Measurements from ENCODE around the gene LOXL3.

The LOXL3 gene, protein sequence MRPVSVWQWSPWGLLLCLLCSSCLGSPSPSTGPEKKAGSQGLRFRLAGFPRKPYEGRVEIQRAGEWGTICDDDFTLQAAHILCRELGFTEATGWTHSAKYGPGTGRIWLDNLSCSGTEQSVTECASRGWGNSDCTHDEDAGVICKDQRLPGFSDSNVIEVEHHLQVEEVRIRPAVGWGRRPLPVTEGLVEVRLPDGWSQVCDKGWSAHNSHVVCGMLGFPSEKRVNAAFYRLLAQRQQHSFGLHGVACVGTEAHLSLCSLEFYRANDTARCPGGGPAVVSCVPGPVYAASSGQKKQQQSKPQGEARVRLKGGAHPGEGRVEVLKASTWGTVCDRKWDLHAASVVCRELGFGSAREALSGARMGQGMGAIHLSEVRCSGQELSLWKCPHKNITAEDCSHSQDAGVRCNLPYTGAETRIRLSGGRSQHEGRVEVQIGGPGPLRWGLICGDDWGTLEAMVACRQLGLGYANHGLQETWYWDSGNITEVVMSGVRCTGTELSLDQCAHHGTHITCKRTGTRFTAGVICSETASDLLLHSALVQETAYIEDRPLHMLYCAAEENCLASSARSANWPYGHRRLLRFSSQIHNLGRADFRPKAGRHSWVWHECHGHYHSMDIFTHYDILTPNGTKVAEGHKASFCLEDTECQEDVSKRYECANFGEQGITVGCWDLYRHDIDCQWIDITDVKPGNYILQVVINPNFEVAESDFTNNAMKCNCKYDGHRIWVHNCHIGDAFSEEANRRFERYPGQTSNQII

DNA sequence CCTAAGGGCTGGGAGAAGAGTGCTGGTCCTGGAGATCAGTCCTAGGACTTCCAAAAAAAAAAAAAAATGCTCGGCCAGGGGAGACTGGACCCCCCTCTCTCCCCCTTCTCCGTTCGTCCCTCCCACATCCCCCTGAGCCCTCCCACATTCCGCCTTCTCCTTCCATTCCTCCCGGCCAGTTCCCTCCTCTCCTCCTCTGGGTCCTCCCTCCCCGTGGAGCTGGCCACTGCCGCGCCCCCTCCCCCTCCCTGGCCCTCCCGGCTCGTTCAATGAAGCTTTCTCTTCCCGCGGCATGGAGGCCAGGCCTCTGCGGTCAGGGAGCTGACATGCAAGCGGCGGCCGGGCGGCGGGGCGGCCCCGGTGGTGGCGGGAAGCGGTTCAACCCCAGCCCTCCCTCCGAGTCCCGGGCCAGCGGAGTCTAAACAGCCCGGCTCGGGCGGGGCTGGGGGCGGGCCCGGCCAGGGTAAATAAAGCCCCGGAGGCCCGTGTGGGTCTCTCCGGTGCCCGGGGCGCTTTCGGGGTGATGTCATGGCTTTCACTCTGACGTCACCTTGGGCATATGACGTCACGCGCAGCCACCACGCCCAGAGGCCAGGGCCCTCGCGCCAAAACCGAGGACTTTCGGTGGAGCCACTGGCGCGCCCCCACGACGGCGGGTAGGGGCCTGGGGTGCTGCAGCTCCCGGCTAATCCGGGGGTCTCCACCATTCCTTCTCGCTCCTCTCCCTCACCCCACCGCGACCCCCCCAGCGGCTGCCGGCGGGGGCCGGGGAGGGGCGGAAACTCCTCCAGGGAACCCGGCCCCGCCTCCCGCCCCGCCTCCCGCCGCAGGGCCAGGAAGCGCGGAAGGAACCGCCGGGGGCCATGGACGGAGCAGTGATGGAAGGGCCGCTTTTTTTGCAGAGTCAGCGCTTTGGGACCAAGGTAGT, at the start of gene LOXL3, which contains the start of gene DOK1:
LOXL3 (minus strand) TSS at position 51 of the 928 bp plus-strand sequence. CDS start 1,308 bp downstream, outside the sequence.
DOK1 (plus strand) TSS at position 829 of the 928 bp plus-strand sequence; CDS start at position 864, 35 bp downstream.
- DNase-seq = peak; percentile 80 to 86

GRCh38 chr2:74602586-74603281, 49.0 kb upstream of the LOXL3 start:
- no peak for DNase-seq

DNA sequence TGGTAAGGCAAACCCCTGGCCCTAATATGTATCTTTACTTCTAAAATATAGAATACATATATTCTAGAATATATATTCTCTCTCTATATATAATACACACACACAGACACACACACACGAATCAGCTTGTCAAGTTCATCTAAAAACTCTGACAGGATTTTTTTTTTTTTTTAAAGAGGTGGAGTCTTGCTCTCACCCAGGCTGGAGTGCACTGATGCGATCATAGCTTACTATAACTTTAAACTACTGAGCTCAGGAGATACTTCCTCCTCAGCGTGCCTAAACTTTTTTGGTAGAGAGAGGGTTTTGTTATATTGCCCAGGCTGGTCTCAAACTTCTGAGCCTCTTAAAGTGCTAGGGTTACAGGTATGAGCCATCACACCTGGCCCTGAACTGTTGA, 45.9 kb upstream of the LOXL3 start:
- DNase-seq = no peak

DNA sequence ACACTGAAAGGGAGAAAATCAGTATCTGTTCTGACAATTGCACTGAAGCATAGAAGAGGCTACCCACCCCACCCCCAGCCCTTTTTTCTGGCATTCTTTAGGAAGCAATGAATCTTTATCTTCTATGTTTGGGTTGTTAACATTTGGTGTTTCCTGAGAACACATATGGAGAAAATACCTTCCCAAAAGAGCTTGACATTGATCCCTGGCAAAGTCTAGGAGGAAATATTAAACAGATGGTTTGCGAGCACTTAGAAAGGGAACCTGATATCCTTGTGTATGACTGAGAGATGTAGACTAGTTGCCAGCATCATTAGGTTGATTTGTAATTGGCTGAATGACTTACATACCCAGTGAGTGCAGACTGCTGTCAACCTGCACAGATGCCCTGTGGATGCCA, 43.7 kb upstream of the LOXL3 start:
- DNase-seq = no peak

GRCh38 chr2:74596584-74596983, 42.8 kb upstream of the LOXL3 start:
- no peak for DNase-seq

DNA sequence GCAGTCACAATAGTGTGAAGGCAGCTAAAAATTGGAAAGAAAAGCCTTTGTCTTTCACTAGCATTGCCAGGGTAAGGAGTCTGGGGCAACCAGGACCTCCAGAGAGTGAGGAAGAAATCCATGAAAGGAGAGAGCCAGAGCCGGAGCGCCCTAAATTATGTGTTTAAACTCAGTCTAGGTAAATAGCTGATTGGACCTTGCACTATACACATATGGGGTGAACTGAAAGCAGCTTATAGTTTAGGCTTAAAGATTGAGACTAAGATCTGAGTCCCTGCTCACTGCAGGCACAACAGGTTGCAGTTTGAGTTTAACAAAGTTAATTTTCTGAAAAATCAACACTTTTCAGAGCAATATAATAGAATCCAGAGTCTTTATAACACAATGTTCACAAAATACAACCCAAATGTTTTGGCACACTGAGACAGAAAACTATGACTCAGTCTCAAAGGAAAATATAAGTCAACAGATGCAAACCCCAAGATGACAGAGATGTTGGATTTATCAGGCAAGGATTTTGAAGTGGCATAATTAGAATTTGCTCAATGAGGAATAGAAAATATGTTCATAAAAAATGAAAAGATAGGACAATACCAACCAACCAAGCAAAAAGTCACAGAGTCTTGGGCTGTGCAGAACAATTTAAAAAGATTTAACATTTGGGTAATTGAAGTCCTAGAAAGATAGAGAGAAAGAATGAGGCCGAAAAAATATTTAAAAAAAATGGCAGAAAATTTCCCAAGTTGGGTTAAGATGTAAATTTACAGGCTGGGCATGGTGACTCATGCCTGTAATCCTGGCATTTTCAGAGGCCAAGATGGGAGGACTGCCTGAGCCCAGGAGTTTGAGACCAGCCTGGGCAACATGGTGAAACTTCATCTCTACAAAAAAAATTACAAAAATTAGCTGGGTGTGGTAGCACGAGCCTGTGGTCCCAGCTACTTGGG, 40.4 kb upstream of the LOXL3 start:
- DNase-seq = no peak

- no peak for DNase-seq
Measured at GRCh38 chr2:74588664-74589063, 34.9 kb upstream of the LOXL3 start.

DNA sequence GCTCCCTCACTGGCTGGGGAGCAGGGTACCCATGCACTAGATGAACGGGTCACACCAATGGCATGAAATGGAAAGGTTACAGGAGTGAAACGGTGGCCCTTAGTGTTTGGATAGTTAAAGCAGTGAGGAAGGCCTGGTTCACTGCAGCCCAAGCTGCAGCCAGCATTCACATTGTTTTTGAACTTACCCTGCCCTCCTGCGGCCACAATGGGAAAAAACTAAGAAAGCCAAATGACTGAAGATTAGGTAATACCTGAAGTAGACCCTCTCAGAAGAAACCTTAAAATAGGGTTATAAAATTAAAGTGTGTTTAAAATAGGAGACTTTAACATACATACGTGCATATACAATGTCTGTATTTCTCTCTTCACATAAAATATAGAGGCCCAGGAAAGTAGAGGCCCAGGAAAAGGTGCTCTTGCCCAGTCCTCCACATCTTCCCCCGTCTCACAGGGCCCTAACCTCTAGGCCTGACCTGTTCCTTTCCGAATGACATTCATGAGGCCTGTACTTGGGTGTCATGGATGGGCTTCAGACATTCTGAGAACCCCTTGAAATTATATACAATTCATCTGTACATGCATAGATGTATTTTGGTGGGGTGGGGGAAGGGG, 34.0 kb upstream of the LOXL3 start:
- DNase-seq = peak; percentile 71 to 75

GRCh38 chr2:74585406-74586185, 31.9 kb upstream of the LOXL3 start:
- DNase-seq = no peak

GRCh38 chr2:74584088-74584645, 30.4 kb upstream of the LOXL3 start:
- no peak for DNase-seq

- no peak for DNase-seq
Measured at GRCh38 chr2:74583504-74583903, 29.8 kb upstream of the LOXL3 start.

DNA sequence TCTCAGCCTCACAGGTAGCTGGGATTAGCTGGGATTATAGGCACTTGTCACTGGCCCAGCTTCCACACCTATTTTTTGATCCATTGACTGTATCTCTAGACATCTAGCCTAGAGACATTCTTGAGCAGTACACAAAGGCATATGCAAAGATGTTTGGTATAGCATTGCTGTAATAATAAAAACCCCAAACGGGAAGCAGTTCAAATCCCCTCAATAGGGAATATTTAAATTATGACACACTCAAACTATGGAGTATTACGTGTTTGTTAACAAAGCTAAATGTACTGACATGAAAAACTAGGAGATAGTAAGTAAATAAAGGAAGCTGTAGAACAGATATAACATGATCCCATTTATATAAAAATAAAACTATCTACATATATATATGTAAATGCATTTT, 28.4 kb upstream of the LOXL3 start:
- no peak for DNase-seq

GRCh38 chr2:74581463-74581862, 27.7 kb upstream of the LOXL3 start:
- no peak for DNase-seq

- DNase-seq = no peak
Measured at GRCh38 chr2:74578408-74578807, 24.7 kb upstream of the LOXL3 start.

- no peak for DNase-seq
Measured at GRCh38 chr2:74577448-74577847, 23.7 kb upstream of the LOXL3 start.

DNA sequence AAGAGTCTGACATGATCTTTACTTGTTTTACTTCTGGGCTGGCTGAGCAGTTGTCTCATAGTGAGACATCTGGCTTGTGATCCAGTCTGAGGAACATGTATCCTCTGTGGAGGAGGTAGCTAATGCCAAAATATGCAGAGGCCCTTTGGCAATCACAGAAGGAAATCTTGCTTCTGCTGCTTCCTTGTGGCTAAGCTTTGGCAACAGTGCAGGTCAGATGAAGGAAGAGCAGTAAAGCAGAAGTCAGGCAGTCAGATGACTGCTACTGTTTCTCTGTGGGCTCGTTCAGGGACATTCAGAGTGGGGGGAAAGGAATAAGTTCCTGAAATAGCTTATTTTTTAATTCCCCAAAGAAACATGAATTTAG, 23.1 kb upstream of the LOXL3 start:
- peak in 1 of 2 donors; percentile 26 for DNase-seq

DNA sequence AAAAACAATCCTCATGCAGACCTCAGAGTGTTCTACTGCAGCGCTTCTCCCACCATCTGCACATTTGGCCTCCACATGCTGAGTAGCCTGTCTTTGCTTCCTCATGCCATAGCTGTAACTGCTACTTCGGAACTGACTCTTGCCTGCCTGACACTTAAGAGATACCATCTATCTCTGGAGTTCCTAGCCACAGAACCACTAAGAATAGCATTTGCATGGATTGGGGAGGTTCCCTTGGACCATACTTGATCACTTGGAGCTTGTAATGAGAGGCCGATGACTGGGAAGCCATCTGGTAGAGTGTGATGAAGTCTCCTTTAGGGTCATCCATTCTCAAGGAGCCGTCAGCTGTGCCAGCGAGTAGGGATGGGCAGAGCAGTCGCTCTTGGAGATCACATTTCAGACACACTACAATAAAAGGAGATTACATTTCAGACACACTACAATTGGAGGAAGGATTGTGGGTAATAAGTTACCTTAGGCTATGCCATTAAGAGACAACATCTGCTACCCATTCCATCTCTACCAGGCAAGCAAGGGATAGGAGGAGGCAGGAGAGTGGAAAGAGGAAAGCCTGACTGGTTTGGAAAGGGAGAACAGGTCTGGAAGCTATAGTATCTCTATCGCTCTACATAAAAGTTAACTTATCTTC, 22.6 kb upstream of the LOXL3 start:
- DNase-seq = no peak

DNA sequence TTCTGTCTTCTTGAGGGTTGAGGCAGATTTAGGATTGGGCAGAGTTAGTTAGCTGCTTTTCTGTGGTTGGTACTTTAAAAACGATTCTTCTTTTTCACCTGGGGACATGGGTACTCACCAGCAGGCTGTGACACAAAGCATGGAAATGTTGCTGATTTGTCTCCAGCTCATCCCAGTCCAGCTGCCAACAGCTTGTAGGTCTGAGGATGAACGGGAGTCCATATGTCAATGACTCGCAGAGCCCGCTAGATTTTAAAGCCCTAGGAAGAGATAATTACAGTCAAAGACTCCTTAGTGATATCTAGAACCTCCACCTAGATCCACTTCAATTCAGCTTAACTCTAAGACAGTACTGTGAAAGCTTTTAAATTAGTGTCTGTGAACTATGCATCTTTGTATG, 21.6 kb upstream of the LOXL3 start:
- no peak for DNase-seq

All from CD4-positive, alpha-beta T cell treated with Interleukin-1 beta for 1 hour (primary cell).